BE2C (cell line): ENCODE measurements around the gene POLR1C. TPM values are rescaled to one million over a fixed set of nuclear protein-coding genes. Genes with fewer than 3 reads are reported as not detected.
"Not testable (repeated sequence)": the region's sequence is repeated elsewhere in the genome, so short reads cannot be mapped to it uniquely, and the experiment has no call there.

Experiments used
- DNase-seq: peaks from one replicate; pipeline ENCODE4 v3.0.0-alpha.2; 2020
- H3K27me3 ChIP-seq: fragments of 250-450 bp; sonication (Bioruptor Pico); 2 replicates; pipeline ENCODE4 v1.5.1; 2020; ENCODE audit warnings: mild to moderate bottlenecking
- H3K36me3 ChIP-seq: fragments of 250-450 bp; sonication (Bioruptor Pico); 2 replicates; pipeline ENCODE4 v1.5.1; 2020; ENCODE audit warnings: mild to moderate bottlenecking
- H3K4me1 ChIP-seq: fragments of 250-450 bp; sonication (Bioruptor Pico); 2 replicates; pipeline ENCODE4 v1.5.1; 2020
- H3K4me3 ChIP-seq: 2 replicates; pipeline ENCODE4 v1.5.1; 2011; ENCODE audit warnings: low read depth, low read length
- H3K9me3 ChIP-seq: fragments of 250-450 bp; sonication (Bioruptor Pico); 2 replicates; pipeline ENCODE4 v1.5.1; 2020
- CTCF ChIP-seq: IDR thresholded peaks from 2 replicates; pipeline ENCODE4 v1.5.1; 2012; ENCODE audit warnings: mild to moderate bottlenecking, low read depth, low read length
- polyA plus RNA-seq: library from polyadenylated mRNA; unstranded; fragments of >200 nt; gene quantifications from one replicate; pipeline ENCODE4 v1.2.1, GENCODE V29; 2012; ENCODE audit warnings: low read depth, missing spikeins; ENCODE audit not compliant: insufficient read length, insufficient read depth

The POLR1C gene
- polyA plus RNA-seq = 114 TPM

GRCh38 chr6:43516697-43517504, at the start of gene POLR1C, which contains the start of gene YIPF3:
Gene POLR1C, plus strand, starts transcription at chr6:43517089. Its CDS starts 21 bp downstream, at chr6:43517110.
Gene YIPF3, minus strand, starts transcription at chr6:43516926. Its CDS starts 119 bp downstream, at chr6:43516807.
- Histone ChIP-seq H3K9me3 (no peaks in the 10 kb centered on the region), H3K4me1 (no peaks in the 10 kb centered on the region; the same call in 1 of the 2 replicates), H3K36me3 (peaks cover 50% of the 10 kb centered on the region), H3K27me3 (no peaks in the 10 kb centered on the region), H3K4me3 (peak within 1 kb of the TSS; percentile 100)
- DNase-seq = peak; percentile 97
- no peak for TF ChIP-seq CTCF

- H3K4me3 ChIP-seq, H3K27me3 ChIP-seq, DNase-seq, H3K4me1 ChIP-seq, H3K36me3 ChIP-seq, H3K9me3 ChIP-seq: not testable (repeated sequence)
Measured at GRCh38 chr6:43467265-43467664, 49.6 kb upstream of the POLR1C start.

- H3K27me3 ChIP-seq = no peaks in the 10 kb centered on the region
- H3K4me3 ChIP-seq = no peak overlapping the region
- H3K36me3 ChIP-seq = no peaks in the 10 kb centered on the region
- no peak for DNase-seq
- no peaks in the 10 kb centered on the region for H3K9me3 ChIP-seq
- H3K4me1 ChIP-seq = no peaks in the 10 kb centered on the region
- TF ChIP-seq CTCF = no peak
Measured at GRCh38 chr6:43467752-43468151, 49.1 kb upstream of the POLR1C start.

- no peaks in the 10 kb centered on the region for H3K27me3 ChIP-seq
- DNase-seq = no peak
- no peaks in the 10 kb centered on the region for H3K36me3 ChIP-seq
- no peak for TF ChIP-seq CTCF
- no peaks in the 10 kb centered on the region for H3K9me3 ChIP-seq
- H3K4me3 ChIP-seq = no peak overlapping the region
- no peaks in the 10 kb centered on the region for H3K4me1 ChIP-seq
Measured at GRCh38 chr6:43468240-43468639, 48.6 kb upstream of the POLR1C start.

- Histone ChIP-seq H3K4me3 (no peak overlapping the region), H3K27me3 (no peaks in the 10 kb centered on the region), H3K4me1 (no peaks in the 10 kb centered on the region), H3K9me3 (no peaks in the 10 kb centered on the region), H3K36me3 (no peaks in the 10 kb centered on the region)
- TF ChIP-seq CTCF = no peak
- no peak for DNase-seq
Measured at GRCh38 chr6:43468748-43469681, 47.9 kb upstream of the POLR1C start.

- DNase-seq = no peak
- no peaks in the 10 kb centered on the region for H3K4me1 ChIP-seq
- TF ChIP-seq CTCF = no peak
- H3K4me3 ChIP-seq = no peak overlapping the region
- no peaks in the 10 kb centered on the region for H3K36me3 ChIP-seq
- no peaks in the 10 kb centered on the region for H3K27me3 ChIP-seq
- H3K9me3 ChIP-seq = no peaks in the 10 kb centered on the region
Measured at GRCh38 chr6:43469947-43470346, 46.9 kb upstream of the POLR1C start.
